Transverse colon (tissue), 4 donors: ENCODE results near the gene PNPLA5.

Source experiments
- EP300 ChIP-seq: sonication (generic); formaldehyde crosslinking; IDR thresholded peaks from one replicate; pipeline ENCODE4 v1.6.1; 2017; ENCODE audit warnings: antibody characterized with exemption, low read depth
- POLR2A ChIP-seq: fragments of 450-650 bp; IDR thresholded peaks from one replicate; pipeline ENCODE4 v1.6.1; 2016; ENCODE audit warnings: antibody characterized with exemption, mild to moderate bottlenecking, moderate library complexity
- POLR2AphosphoS5 ChIP-seq, 3 donors: sonication (generic); formaldehyde crosslinking; IDR thresholded peaks; one replicate each; pipeline ENCODE4 v1.6.1; 2016; ENCODE audit warnings: antibody characterized with exemption in 3 of 3
- TF ChIP-seq, protein P1 (sequence below), 5 experiments: fragments of 200-600 bp in 3 of 5; fragments of 450-650 bp in 2 of 5; sonication (generic) in 3 of 5; IDR thresholded peaks; 1 replicate in 2 of 5; 2 replicates in 3 of 5; pipeline ENCODE4 v1.5.1; 2016 to 2017; ENCODE audit warnings: antibody characterized with exemption in 5 of 5, inconsistent platforms in 3 of 5, mild to moderate bottlenecking in 2 of 5, moderate library complexity in 1 of 5

DNA sequence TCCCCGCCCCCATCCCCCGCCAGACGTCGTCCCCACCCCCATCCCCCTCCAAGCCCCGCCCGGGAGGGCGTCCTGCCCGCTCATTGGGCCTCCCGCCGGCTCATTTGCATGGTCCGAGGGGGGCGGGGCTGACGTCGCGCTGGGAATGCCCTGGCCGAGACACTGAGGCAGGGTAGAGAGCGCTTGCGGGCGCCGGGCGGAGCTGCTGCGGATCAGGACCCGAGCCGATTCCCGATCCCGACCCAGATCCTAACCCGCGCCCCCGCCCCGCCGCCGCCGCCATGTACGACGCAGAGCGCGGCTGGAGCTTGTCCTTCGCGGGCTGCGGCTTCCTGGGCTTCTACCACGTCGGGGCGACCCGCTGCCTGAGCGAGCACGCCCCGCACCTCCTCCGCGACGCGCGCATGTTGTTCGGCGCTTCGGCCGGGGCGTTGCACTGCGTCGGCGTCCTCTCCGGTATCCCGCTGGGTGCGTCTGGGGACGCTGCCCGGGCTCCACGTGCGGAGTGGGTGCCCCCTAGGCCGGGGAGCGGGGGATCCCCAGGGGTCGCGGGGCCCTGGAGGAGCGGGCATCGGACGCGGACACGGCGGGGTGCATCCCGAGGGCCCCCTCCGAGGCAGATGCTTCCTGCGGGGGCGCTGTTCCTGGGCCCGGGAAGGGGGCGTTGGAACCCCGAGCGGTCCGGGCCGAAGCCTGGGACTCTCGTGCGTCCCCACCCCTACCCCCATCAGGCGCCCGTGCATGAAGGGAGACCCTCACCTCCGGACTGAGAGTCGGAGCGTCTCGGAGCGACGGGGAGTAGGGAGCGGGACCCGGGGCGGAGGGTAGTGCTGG lies 32.0 kb upstream of the PNPLA5 start, which contains the start of gene PNPLA3:
- TF ChIP-seq, protein P1, sequence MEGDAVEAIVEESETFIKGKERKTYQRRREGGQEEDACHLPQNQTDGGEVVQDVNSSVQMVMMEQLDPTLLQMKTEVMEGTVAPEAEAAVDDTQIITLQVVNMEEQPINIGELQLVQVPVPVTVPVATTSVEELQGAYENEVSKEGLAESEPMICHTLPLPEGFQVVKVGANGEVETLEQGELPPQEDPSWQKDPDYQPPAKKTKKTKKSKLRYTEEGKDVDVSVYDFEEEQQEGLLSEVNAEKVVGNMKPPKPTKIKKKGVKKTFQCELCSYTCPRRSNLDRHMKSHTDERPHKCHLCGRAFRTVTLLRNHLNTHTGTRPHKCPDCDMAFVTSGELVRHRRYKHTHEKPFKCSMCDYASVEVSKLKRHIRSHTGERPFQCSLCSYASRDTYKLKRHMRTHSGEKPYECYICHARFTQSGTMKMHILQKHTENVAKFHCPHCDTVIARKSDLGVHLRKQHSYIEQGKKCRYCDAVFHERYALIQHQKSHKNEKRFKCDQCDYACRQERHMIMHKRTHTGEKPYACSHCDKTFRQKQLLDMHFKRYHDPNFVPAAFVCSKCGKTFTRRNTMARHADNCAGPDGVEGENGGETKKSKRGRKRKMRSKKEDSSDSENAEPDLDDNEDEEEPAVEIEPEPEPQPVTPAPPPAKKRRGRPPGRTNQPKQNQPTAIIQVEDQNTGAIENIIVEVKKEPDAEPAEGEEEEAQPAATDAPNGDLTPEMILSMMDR (IDR thresholded peaks at IDR 0.05), result no peak
- TF ChIP-seq POLR2AphosphoS5 (IDR thresholded peaks at IDR 0.05), result peak in 2 of 3 donors; percentile 22 to 73
- TF ChIP-seq POLR2A, result peak; percentile 12
- no peak for TF ChIP-seq EP300
